Mesenchymal stem cell (in vitro differentiated cells and primary cell): ENCODE data around the gene IL20RB.

ENCODE experiments used
- DNase-seq: peaks from one replicate; pipeline ENCODE4 v3.0.0-alpha.2; 2013
- H2AFZ ChIP-seq: one replicate; pipeline ENCODE4 v1.6.1; 2013; ENCODE audit warnings: low read depth, mild to moderate bottlenecking, control low read depth, inconsistent platforms, low read length, moderate library complexity
- H2AK5ac ChIP-seq: 2 replicates; pipeline ENCODE4 v1.6.1; 2013; ENCODE audit warnings: low read length, moderate library complexity, mild to moderate bottlenecking, inconsistent platforms; ENCODE audit not compliant: severe bottlenecking
- H2BK120ac ChIP-seq: one replicate; pipeline ENCODE4 v1.6.1; 2013; ENCODE audit warnings: low read depth, mild to moderate bottlenecking, inconsistent platforms, low read length, moderate library complexity
- H2BK12ac ChIP-seq, 2 experiments: one replicate each; pipeline ENCODE4 v1.6.1; 2013; ENCODE audit warnings: inconsistent platforms in 2 of 2, low read length in 2 of 2, mild to moderate bottlenecking in 2 of 2, moderate library complexity in 2 of 2, control low read depth in 1 of 2
- H2BK15ac ChIP-seq: one replicate; pipeline ENCODE4 v1.6.1; 2013; ENCODE audit warnings: mild to moderate bottlenecking, low read depth, inconsistent platforms; ENCODE audit not compliant: poor library complexity, severe bottlenecking
- H2BK5ac ChIP-seq: 2 replicates; pipeline ENCODE4 v1.6.1; 2013; ENCODE audit warnings: low read depth, mild to moderate bottlenecking, low read length, control low read depth, inconsistent platforms; ENCODE audit not compliant: poor library complexity, severe bottlenecking
- H3K14ac ChIP-seq, 2 experiments: one replicate each; pipeline ENCODE4 v1.6.1; 2013; ENCODE audit warnings: inconsistent platforms in 2 of 2, low read length in 2 of 2, control low read depth in 1 of 2, mild to moderate bottlenecking in 1 of 2, moderate library complexity in 1 of 2
- H3K18ac ChIP-seq, 2 experiments: one replicate each; pipeline ENCODE4 v1.6.1; 2013; ENCODE audit warnings: inconsistent platforms in 2 of 2, low read length in 2 of 2, control low read depth in 1 of 2, low read depth in 1 of 2, mild to moderate bottlenecking in 1 of 2
- H3K23ac ChIP-seq, 2 experiments: one replicate each; pipeline ENCODE4 v1.6.1; 2013; ENCODE audit warnings: inconsistent platforms in 2 of 2, low read length in 2 of 2, mild to moderate bottlenecking in 2 of 2, moderate library complexity in 2 of 2, control low read depth in 1 of 2
- H3K27ac ChIP-seq: 2 replicates; pipeline ENCODE4 v1.5.1; 2013; ENCODE audit warnings: mild to moderate bottlenecking, moderate library complexity, low read length, control low read depth, inconsistent platforms; ENCODE audit not compliant: poor library complexity, severe bottlenecking
- H3K27me3 ChIP-seq, 2 experiments: 2 replicates each; pipeline versions ENCODE4 v1.6.1 to v1.7.0; 2013; ENCODE audit warnings: low read length in 2 of 2, mild to moderate bottlenecking in 2 of 2, moderate library complexity in 2 of 2, control low read depth in 1 of 2, inconsistent platforms in 1 of 2; ENCODE audit not compliant: control insufficient read depth in 1 of 2, insufficient read depth in 1 of 2
- H3K36me3 ChIP-seq, 2 experiments: 2 replicates each; pipeline versions ENCODE4 v1.6.1 to v1.7.0; 2013; ENCODE audit warnings: low read length in 2 of 2, control low read depth in 1 of 2, inconsistent platforms in 1 of 2, low read depth in 1 of 2, mild to moderate bottlenecking in 1 of 2; ENCODE audit not compliant: insufficient read depth in 2 of 2, control insufficient read depth in 1 of 2
- H3K4ac ChIP-seq, 2 experiments: one replicate each; pipeline ENCODE4 v1.6.1; 2013; ENCODE audit warnings: inconsistent platforms in 2 of 2, low read length in 2 of 2, mild to moderate bottlenecking in 2 of 2, moderate library complexity in 2 of 2, control low read depth in 1 of 2, low read depth in 1 of 2
- H3K4me1 ChIP-seq: 2 replicates; pipeline ENCODE4 v1.6.1; 2013; ENCODE audit warnings: low read depth, low read length, control low read depth; ENCODE audit not compliant: control insufficient read depth, insufficient read depth
- H3K4me2 ChIP-seq: 2 replicates; pipeline ENCODE4 v1.6.1; 2013; ENCODE audit warnings: low read length, mild to moderate bottlenecking, inconsistent platforms; ENCODE audit not compliant: poor library complexity, severe bottlenecking
- H3K4me3 ChIP-seq, 2 experiments: 2 replicates each; pipeline versions ENCODE4 v1.5.1 to v1.7.0; 2013; ENCODE audit warnings: low read length in 2 of 2, mild to moderate bottlenecking in 2 of 2, control low read depth in 1 of 2, low read depth in 1 of 2; ENCODE audit not compliant: insufficient read depth in 1 of 2
- H3K79me1 ChIP-seq: replicated peaks from 2 replicates; pipeline ENCODE4 v1.6.1; 2013; ENCODE audit warnings: mild to moderate bottlenecking, control low read depth, low read length, inconsistent platforms; ENCODE audit not compliant: poor library complexity, severe bottlenecking
- H3K9ac ChIP-seq: 2 replicates; pipeline ENCODE4 v1.7.0; 2013; ENCODE audit warnings: mild to moderate bottlenecking, low read length, moderate library complexity
- H3K9me3 ChIP-seq: 2 replicates; pipeline ENCODE4 v1.7.0; 2013; ENCODE audit warnings: mild to moderate bottlenecking, low read length; ENCODE audit not compliant: control insufficient read depth
- H4K8ac ChIP-seq: one replicate; pipeline ENCODE4 v1.6.1; 2013; ENCODE audit warnings: inconsistent platforms, mild to moderate bottlenecking, low read length, moderate library complexity
- H4K91ac ChIP-seq: one replicate; pipeline ENCODE4 v1.6.1; 2013; ENCODE audit warnings: mild to moderate bottlenecking, low read length, inconsistent platforms
- WGBS: methylation state at CpG from one replicate; pipeline ENCODE4 v1.1.7; 2013; ENCODE audit warnings: mixed read lengths; 5-methylcytosine and 5-hydroxymethylcytosine counted together

Gene IL20RB

DNA sequence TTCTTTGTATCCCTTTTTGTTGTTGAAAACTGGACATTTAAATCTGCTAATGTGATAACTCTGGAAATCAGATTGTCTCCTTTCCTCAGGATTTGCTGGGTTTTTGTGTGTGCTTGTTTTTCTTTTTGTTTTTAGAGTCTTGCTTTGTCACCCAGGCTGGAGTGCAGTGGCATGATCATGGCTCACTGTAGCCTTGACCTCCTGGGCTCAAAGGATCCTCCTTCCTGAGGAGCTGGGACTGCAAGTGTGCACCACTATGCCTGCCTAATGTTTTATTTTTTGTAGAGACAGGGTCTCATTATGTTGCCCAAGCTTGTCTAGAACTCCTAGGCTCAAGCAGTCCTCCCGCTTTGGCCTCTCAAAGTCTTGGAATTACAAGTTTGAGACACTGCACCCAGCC is 44.6 kb upstream of the IL20RB start:
- H2BK15ac ChIP-seq, result no peak overlapping the region
- H3K79me1 ChIP-seq, result peaks cover 18% of the 10 kb centered on the region
- H3K4me2 ChIP-seq, result no peak overlapping the region
- no peak overlapping the region for H3K14ac ChIP-seq
- peaks cover 0 to 8% of the 10 kb centered on the region in 2 experiments for H3K36me3 ChIP-seq
- no peak overlapping the region for H3K9ac ChIP-seq
- no peak for DNase-seq
- no peak overlapping the region for H4K91ac ChIP-seq
- H3K4me1 ChIP-seq, result no peaks in the 10 kb centered on the region
- 100% methylated on average over 1 of the region's 1 CpG for WGBS
- H3K4ac ChIP-seq, result no peak overlapping the region
- no peak overlapping the region for H2BK120ac ChIP-seq
- H2BK5ac ChIP-seq, result no peak overlapping the region
- no peak overlapping the region for H2AK5ac ChIP-seq
- H4K8ac ChIP-seq, result no peak overlapping the region
- no peak overlapping the region for H2BK12ac ChIP-seq
- H3K4me3 ChIP-seq, result no peak overlapping the region
- H3K23ac ChIP-seq, result no peak overlapping the region
- no peak overlapping the region for H2AFZ ChIP-seq
- H3K18ac ChIP-seq, result no peak overlapping the region
- peaks cover 22% of the 10 kb centered on the region for H3K9me3 ChIP-seq
- H3K27me3 ChIP-seq, result no peaks in the 10 kb centered on the region
- no peak overlapping the region for H3K27ac ChIP-seq

DNA sequence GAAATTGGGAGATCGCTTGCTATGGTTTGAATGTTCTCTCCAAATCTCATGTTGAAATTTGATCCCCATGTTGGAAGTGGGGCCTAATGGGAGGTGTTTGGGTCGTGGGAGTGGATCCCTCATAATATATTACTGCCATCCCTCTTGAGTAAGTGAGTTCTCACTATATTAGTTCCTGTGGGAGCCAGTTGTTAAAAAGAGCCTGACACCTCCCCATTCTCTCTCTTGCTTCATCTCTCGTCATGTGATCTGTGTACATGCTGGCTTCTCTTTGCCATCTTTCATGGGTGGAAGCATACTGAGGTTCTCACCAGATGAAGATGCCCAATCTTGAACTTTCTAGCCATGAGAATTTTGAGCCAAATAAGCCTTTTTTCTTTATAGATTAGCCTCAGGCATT is 43.0 kb upstream of the IL20RB start:
- Histone ChIP-seq H2AFZ (no peak overlapping the region), H3K4me2 (no peak overlapping the region), H2BK12ac (no peak overlapping the region), H3K4me3 (no peak overlapping the region), H4K8ac (no peak overlapping the region), H3K27me3 (no peaks in the 10 kb centered on the region), H3K79me1 (peaks cover 21% of the 10 kb centered on the region), H3K4ac (no peak overlapping the region), H2BK5ac (no peak overlapping the region), H2AK5ac (no peak overlapping the region), H3K9ac (no peak overlapping the region), H2BK15ac (no peak overlapping the region), H3K4me1 (no peaks in the 10 kb centered on the region), H3K23ac (no peak overlapping the region), H3K18ac (no peak overlapping the region), H4K91ac (no peak overlapping the region), H3K14ac (no peak overlapping the region), H3K27ac (no peak overlapping the region), H3K9me3 (peaks cover 22% of the 10 kb centered on the region), H3K36me3 (peaks cover 0 to 10% of the 10 kb centered on the region in 2 experiments), H2BK120ac (no peak overlapping the region)
- WGBS, result 98% methylated on average over 2 of the region's 3 CpGs
- no peak for DNase-seq

GRCh38 chr3:136916223-136916622 is 41.6 kb upstream of the IL20RB start:
- Histone ChIP-seq H3K9ac (no peak overlapping the region), H3K23ac (no peak overlapping the region), H2BK5ac (no peak overlapping the region), H2BK15ac (no peak overlapping the region), H3K79me1 (peaks cover 21% of the 10 kb centered on the region), H3K4ac (no peak overlapping the region), H3K27me3 (no peaks in the 10 kb centered on the region), H3K9me3 (peaks cover 26% of the 10 kb centered on the region), H3K36me3 (peaks cover 0 to 10% of the 10 kb centered on the region in 2 experiments), H4K8ac (no peak overlapping the region), H2AFZ (no peak overlapping the region), H3K4me1 (no peaks in the 10 kb centered on the region), H3K14ac (no peak overlapping the region), H2AK5ac (no peak overlapping the region), H3K18ac (no peak overlapping the region), H3K4me3 (no peak overlapping the region), H3K4me2 (no peak overlapping the region), H2BK12ac (no peak overlapping the region), H3K27ac (no peak overlapping the region), H2BK120ac (no peak overlapping the region), H4K91ac (no peak overlapping the region)
- no CpG with 5 or more reads among the region's 1 CpG for WGBS
- no peak for DNase-seq

DNA sequence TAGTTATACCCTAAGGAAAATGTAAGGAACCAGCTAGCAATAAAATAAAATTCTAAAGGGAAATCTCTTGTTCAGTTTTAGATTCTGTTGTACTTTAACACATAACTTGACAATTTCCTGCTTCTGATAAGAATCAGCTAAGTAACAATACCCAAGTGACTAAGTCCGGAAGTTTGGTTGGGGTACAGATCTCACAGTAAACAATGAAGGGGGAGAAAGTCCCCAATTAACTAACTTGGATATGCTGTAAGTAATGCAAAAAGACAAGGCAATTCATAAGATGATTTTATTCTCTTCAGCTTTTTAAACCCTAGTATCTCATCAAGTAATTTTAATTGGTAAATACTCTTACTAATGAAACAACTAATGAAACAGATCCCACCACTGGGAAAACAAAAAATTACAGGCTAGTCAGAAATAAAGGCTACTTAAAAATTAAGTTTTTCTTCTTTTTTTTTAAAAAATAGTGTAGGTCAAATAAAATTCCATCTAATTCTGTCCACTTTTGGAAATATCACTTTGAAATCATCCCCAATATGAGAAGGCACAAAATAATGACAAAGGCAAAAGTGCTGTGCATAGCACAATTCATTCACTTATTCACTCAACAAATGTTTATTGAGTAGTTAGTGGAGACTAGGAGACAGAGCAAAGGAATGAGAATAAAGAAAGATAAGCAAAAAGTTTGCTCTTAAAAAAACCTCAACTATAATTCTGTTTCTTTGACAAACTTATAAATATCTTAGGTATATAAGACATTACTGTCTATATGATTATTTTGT is 37.8 kb upstream of the IL20RB start:
- no peak overlapping the region for H3K18ac ChIP-seq
- no peak overlapping the region for H3K27ac ChIP-seq
- H3K9me3 ChIP-seq, result peaks cover 8% of the 10 kb centered on the region
- H2BK15ac ChIP-seq, result no peak overlapping the region
- H3K27me3 ChIP-seq, result no peaks in the 10 kb centered on the region
- no peak overlapping the region for H3K4ac ChIP-seq
- H3K23ac ChIP-seq, result no peak overlapping the region
- no peak overlapping the region for H2BK120ac ChIP-seq
- H3K36me3 ChIP-seq, result peaks cover 0 to 6% of the 10 kb centered on the region in 2 experiments
- no peak overlapping the region for H3K9ac ChIP-seq
- H3K79me1 ChIP-seq, result peaks cover 15% of the 10 kb centered on the region
- no peak overlapping the region for H2AK5ac ChIP-seq
- no peak overlapping the region for H2BK12ac ChIP-seq
- no peak overlapping the region for H3K4me2 ChIP-seq
- no peak overlapping the region for H3K4me3 ChIP-seq
- WGBS, result no CpG with 5 or more reads among the region's 1 CpG
- H2BK5ac ChIP-seq, result no peak overlapping the region
- no peak overlapping the region for H2AFZ ChIP-seq
- no peak for DNase-seq
- H3K14ac ChIP-seq, result no peak overlapping the region
- H3K4me1 ChIP-seq, result no peaks in the 10 kb centered on the region
- H4K8ac ChIP-seq, result no peak overlapping the region
- no peak overlapping the region for H4K91ac ChIP-seq
